RWPE2 (cell line): ENCODE results near the gene FAXC.

ENCODE experiments used
- ATAC-seq: fragments of 200-7000 bp; cut with Tn5 transposase; 3 replicates; pipeline ENCODE4 v1.9.1; 2021; ENCODE audit warnings: low read depth
- DNase-seq: peaks from one replicate; pipeline ENCODE4 v3.0.0-alpha.2; 2020; ENCODE audit warnings: low spot score
- H3K27ac ChIP-seq: fragments of 450-650 bp; 2 replicates; pipeline ENCODE4 v1.5.1; 2017; ENCODE audit warnings: mild to moderate bottlenecking; ENCODE audit not compliant: poor library complexity, severe bottlenecking
- H3K27me3 ChIP-seq: fragments of 250-450 bp; sonication (Bioruptor Pico); 2 replicates; pipeline ENCODE4 v1.5.1; 2021; ENCODE audit warnings: mild to moderate bottlenecking, moderate library complexity; ENCODE audit not compliant: insufficient read depth, poor library complexity, severe bottlenecking
- H3K36me3 ChIP-seq: fragments of 250-450 bp; sonication (Bioruptor Pico); 2 replicates; pipeline ENCODE4 v1.5.1; 2020; ENCODE audit warnings: low read depth, mild to moderate bottlenecking, moderate library complexity
- H3K4me1 ChIP-seq: fragments of 250-450 bp; sonication (Bioruptor Pico); 2 replicates; pipeline ENCODE4 v1.5.1; 2021; ENCODE audit warnings: mild to moderate bottlenecking, moderate library complexity; ENCODE audit not compliant: insufficient read depth, poor library complexity, severe bottlenecking
- H3K4me3 ChIP-seq: fragments of 250-450 bp; sonication (Bioruptor Pico); 2 replicates; pipeline ENCODE4 v1.5.1; 2021; ENCODE audit warnings: mild to moderate bottlenecking, moderate library complexity; ENCODE audit not compliant: severe bottlenecking
- H3K9me3 ChIP-seq: fragments of 250-450 bp; sonication (Bioruptor Pico); 2 replicates; pipeline ENCODE4 v1.5.1; 2021; ENCODE audit warnings: mild to moderate bottlenecking, moderate library complexity; ENCODE audit not compliant: severe bottlenecking
- CTCF ChIP-seq: fragments of 450-650 bp; IDR thresholded peaks from one replicate; pipeline ENCODE4 v1.5.1; 2017; ENCODE audit warnings: mild to moderate bottlenecking, moderate library complexity; ENCODE audit not compliant: poor library complexity, severe bottlenecking

Gene FAXC

DNA sequence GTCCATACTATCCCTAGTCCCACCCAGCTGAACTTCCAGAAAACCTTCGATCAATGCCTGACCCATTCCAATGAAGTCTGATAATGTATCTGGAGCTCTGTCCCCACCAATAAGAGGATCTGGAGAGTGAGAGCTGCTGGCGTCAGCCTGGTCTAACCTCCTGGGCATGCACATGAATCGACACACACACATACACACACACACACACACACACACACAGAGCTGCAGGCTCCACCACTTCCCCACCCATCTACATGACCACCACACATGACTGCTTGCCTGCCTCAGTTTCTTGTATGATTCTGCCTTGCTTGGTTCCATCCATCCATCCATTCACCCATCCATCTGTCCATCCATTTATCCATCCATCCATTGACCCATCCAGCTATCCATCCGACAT, 60.8 kb downstream of the FAXC start:
- no peak for ATAC-seq
- no peaks in the 10 kb centered on the region for H3K27me3 ChIP-seq
- H3K4me3 ChIP-seq = no peak overlapping the region
- H3K36me3 ChIP-seq = no peaks in the 10 kb centered on the region
- DNase-seq = no peak
- H3K9me3 ChIP-seq = no peaks in the 10 kb centered on the region
- no peak overlapping the region for H3K27ac ChIP-seq
- no peak for TF ChIP-seq CTCF
- H3K4me1 ChIP-seq = no peaks in the 10 kb centered on the region

DNA sequence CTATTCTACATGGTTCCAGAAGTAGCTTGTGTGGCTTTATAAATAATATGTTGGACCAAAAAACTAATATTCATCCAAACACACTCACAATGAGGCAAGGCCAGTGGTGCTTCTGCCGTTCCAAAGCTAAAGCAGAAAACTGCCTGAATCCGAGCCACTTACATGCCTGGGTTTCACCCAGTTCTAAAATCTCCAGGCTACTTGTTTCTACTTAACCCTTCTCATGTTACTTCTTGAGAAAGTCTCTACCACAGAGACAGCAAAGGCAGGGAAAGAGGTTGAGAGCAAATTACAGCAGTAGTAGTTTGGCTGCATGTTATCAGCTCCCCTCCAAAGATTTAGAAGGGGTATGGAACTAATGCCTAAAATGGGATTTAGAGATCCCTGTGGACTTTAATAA, 62.0 kb downstream of the FAXC start:
- Histone ChIP-seq H3K9me3 (no peaks in the 10 kb centered on the region), H3K36me3 (no peaks in the 10 kb centered on the region), H3K27ac (no peak overlapping the region), H3K4me3 (no peak overlapping the region), H3K27me3 (no peaks in the 10 kb centered on the region), H3K4me1 (no peaks in the 10 kb centered on the region)
- ATAC-seq (no peak), DNase-seq (no peak)
- no peak for TF ChIP-seq CTCF

- Histone ChIP-seq H3K4me3 (no peak overlapping the region), H3K27me3 (no peaks in the 10 kb centered on the region), H3K9me3 (no peaks in the 10 kb centered on the region), H3K36me3 (no peaks in the 10 kb centered on the region), H3K4me1 (no peaks in the 10 kb centered on the region), H3K27ac (no peak overlapping the region)
- ATAC-seq (no peak), DNase-seq (no peak)
- TF ChIP-seq CTCF = no peak
These were observed 63.6 kb downstream of the FAXC start for GRCh38 chr6:99285881-99286280.

DNA sequence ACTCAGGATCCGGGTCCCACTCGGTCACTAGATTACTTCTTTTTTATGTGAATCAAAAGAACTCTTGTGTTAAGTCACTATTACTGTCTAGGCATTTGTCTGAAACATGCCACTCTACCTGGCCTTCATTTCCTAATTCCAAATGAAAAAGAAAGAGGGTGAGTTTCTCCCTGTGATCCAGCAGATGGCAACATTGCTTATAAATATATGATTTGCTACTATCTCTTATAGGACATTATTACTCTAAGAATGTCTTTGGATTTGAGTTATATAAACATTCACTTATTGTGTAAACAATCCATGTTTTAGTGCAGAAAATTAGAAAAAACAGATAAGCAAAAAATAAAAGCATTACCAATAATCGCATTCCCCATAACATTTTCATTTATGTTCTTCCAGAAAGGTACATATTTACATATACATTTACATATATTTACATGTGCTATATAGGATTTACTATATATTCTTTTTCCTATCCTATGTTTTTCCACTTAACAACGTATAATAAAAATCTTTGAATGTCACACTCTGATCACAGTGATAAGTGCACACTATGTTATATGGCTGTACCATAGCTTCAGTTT, 66.9 kb downstream of the FAXC start:
- Histone ChIP-seq H3K4me1 (no peaks in the 10 kb centered on the region), H3K27ac (no peak overlapping the region), H3K9me3 (no peaks in the 10 kb centered on the region), H3K36me3 (no peaks in the 10 kb centered on the region), H3K4me3 (no peak overlapping the region), H3K27me3 (no peaks in the 10 kb centered on the region)
- TF ChIP-seq CTCF = peak; percentile 78
- ATAC-seq (no peak), DNase-seq (no peak)

- peak; percentile 69 for ATAC-seq
- no peaks in the 10 kb centered on the region for H3K9me3 ChIP-seq
- H3K27me3 ChIP-seq = no peaks in the 10 kb centered on the region
- H3K4me1 ChIP-seq = no peaks in the 10 kb centered on the region
- no peaks in the 10 kb centered on the region for H3K36me3 ChIP-seq
- no peak overlapping the region for H3K4me3 ChIP-seq
- TF ChIP-seq CTCF = no peak
- no peak for DNase-seq
- H3K27ac ChIP-seq = no peak overlapping the region
These were observed 72.7 kb downstream of the FAXC start for GRCh38 chr6:99276747-99277146.
